PC-9 (cell line): ENCODE data around the gene MBD3. TPM values are rescaled to one million over a fixed set of nuclear protein-coding genes. Genes with fewer than 3 reads are reported as not detected.

Experiments
- BruUV-seq: library from RNA; stranded (reverse); fragments of 400-500 nt; replicated peaks from 2 replicates; lab custom pipeline; 2021; lab: Mats Ljungman, UMichigan
- CTCF ChIA-PET: fragments of 300-600 bp; sonication (Branson Sonifier 250); formaldehyde crosslinking; loops from one replicate; lab custom pipeline; 2022; ENCODE audit warnings: antibody characterized with exemption; lab: Charles Lee
- POLR2A ChIA-PET: fragments of 300-600 bp; sonication (Branson Sonifier 250); formaldehyde crosslinking; loops from one replicate; lab custom pipeline; 2022; ENCODE audit warnings: antibody characterized with exemption; ENCODE audit not compliant: unreplicated experiment; lab: Charles Lee
- DNase-seq, 2 experiments: peaks; one replicate each; pipeline versions ENCODE4 v3.0.0 to v3.0.0-alpha.2; 2015 to 2022; ENCODE audit warnings: mixed read lengths in 1 of 2
- H2AFZ ChIP-seq: fragments of 200-600 bp; sonication (generic); 2 replicates; pipeline ENCODE4 v1.8.1; 2017; ENCODE audit warnings: antibody characterized with exemption
- H3F3A ChIP-seq: fragments of 200-600 bp; sonication (generic); 2 replicates; pipeline ENCODE4 v1.8.1; 2017; ENCODE audit warnings: antibody characterized with exemption, mild to moderate bottlenecking, low read depth; ENCODE audit not compliant: insufficient read depth
- H3K27ac ChIP-seq: fragments of 200-600 bp; sonication (generic); 2 replicates; pipeline ENCODE4 v1.6.1; 2016; ENCODE audit warnings: mixed run types
- H3K27me3 ChIP-seq: fragments of 200-600 bp; sonication (generic); 2 replicates; pipeline ENCODE4 v1.6.1; 2016; ENCODE audit warnings: low read depth, mixed run types; ENCODE audit not compliant: insufficient read depth
- H3K36me3 ChIP-seq: fragments of 200-600 bp; sonication (generic); 2 replicates; pipeline ENCODE4 v1.6.1; 2016; ENCODE audit warnings: low read depth, mixed run types
- H3K4me1 ChIP-seq: fragments of 200-600 bp; sonication (generic); replicated peaks from 2 replicates; pipeline ENCODE4 v1.6.1; 2016; ENCODE audit warnings: mixed run types; ENCODE audit not compliant: insufficient read depth
- H3K4me2 ChIP-seq: fragments of 200-600 bp; sonication (generic); 2 replicates; pipeline ENCODE4 v1.6.1; 2017; ENCODE audit warnings: mixed run types
- H3K4me3 ChIP-seq: fragments of 200-600 bp; sonication (generic); 2 replicates; pipeline ENCODE4 v1.6.1; 2016; ENCODE audit warnings: mixed run types
- H3K79me2 ChIP-seq: fragments of 200-600 bp; sonication (generic); 2 replicates; pipeline ENCODE4 v1.6.1; 2017; ENCODE audit warnings: low read depth, mixed run types
- H3K9me2 ChIP-seq: fragments of 200-600 bp; sonication (generic); 2 replicates; pipeline ENCODE4 v1.8.1; 2017; ENCODE audit warnings: mild to moderate bottlenecking; ENCODE audit not compliant: insufficient read depth
- H3K9me3 ChIP-seq: fragments of 200-600 bp; sonication (generic); 2 replicates; pipeline ENCODE4 v1.8.1; 2016; ENCODE audit warnings: low read depth; ENCODE audit not compliant: insufficient read depth
- H4K20me1 ChIP-seq: fragments of 200-600 bp; sonication (generic); 2 replicates; pipeline ENCODE4 v1.8.1; 2017; ENCODE audit not compliant: insufficient read depth
- CTCF ChIP-seq: fragments of 200-600 bp; sonication (generic); conservative IDR thresholded peaks from 2 replicates; pipeline ENCODE4 v1.6.1; 2017; ENCODE audit warnings: mixed run types, antibody characterized with exemption, mild to moderate bottlenecking, moderate library complexity
- EZH2 ChIP-seq: fragments of 200-600 bp; sonication (generic); IDR thresholded peaks from 2 replicates; pipeline ENCODE4 v1.8.0; 2017; ENCODE audit warnings: antibody characterized with exemption, low read depth
- intact Hi-C: fragments of 100-400 bp; cut with micrococcal nuclease; formaldehyde crosslinking; loops from one replicate; pipeline ENCODE4 v1.10.0; 2022; ENCODE audit not compliant: unreplicated experiment
- total RNA-seq: library from RNA; stranded (reverse); gene quantifications from 2 replicates; pipeline ENCODE4 v1.2.3, GENCODE V29; 2021

Gene MBD3
- total RNA-seq, 1 experiment from 2014 or later: 129 TPM

GRCh38 chr19:1615156-1615765 is 22.6 kb upstream of the MBD3 start:
- POLR2A ChIA-PET: no interaction called here
- CTCF ChIA-PET: no interaction called here

GRCh38 chr19:1613808-1614570 is 21.3 kb upstream of the MBD3 start:
- ChIA-PET POLR2A (no interaction called here), CTCF (no interaction called here)
- TF ChIP-seq CTCF (no peak), EZH2 (no peak)
- BruUV-seq: no TSS peak
- Histone ChIP-seq H4K20me1 (no peaks in the 10 kb centered on the region), H3K27ac (no peak overlapping the region), H3K9me3 (no peaks in the 10 kb centered on the region), H3K36me3 (no peaks in the 10 kb centered on the region), H3K9me2 (no peaks in the 10 kb centered on the region), H3K79me2 (no peaks in the 10 kb centered on the region), H3F3A (no peaks in the 10 kb centered on the region), H3K4me3 (no peak overlapping the region), H3K27me3 (no peaks in the 10 kb centered on the region), H2AFZ (no peak overlapping the region), H3K4me1 (peaks cover under 1% of the 10 kb centered on the region; the same call in 1 of the 2 replicates), H3K4me2 (no peak overlapping the region)
- DNase-seq: no peak
- intact Hi-C loops: no loop called here

More at GRCh38 chr19:1615156-1615765, 22.6 kb upstream of the MBD3 start:
- Histone ChIP-seq H3F3A (no peaks in the 10 kb centered on the region), H2AFZ (no peak overlapping the region), H3K4me2 (no peak overlapping the region), H3K4me3 (no peak overlapping the region), H3K9me3 (no peaks in the 10 kb centered on the region), H3K9me2 (no peaks in the 10 kb centered on the region), H3K27me3 (no peaks in the 10 kb centered on the region), H3K27ac (no peak overlapping the region), H3K4me1 (no peaks in the 10 kb centered on the region), H3K79me2 (no peaks in the 10 kb centered on the region), H3K36me3 (no peaks in the 10 kb centered on the region), H4K20me1 (no peaks in the 10 kb centered on the region)
- intact Hi-C loops: no loop called here
- DNase-seq: no peak
- TF ChIP-seq EZH2 (no peak), CTCF (no peak)
- no TSS peak for BruUV-seq

GRCh38 chr19:1613146-1613545 is 20.5 kb upstream of the MBD3 start:
- Histone ChIP-seq H3K79me2 (no peaks in the 10 kb centered on the region), H3F3A (peaks cover 1% of the 10 kb centered on the region; the same call in 1 of the 2 replicates), H2AFZ (no peak overlapping the region), H3K4me2 (no peak overlapping the region), H3K9me2 (no peaks in the 10 kb centered on the region), H3K4me1 (peaks cover 8% of the 10 kb centered on the region), H3K9me3 (no peaks in the 10 kb centered on the region), H3K36me3 (no peaks in the 10 kb centered on the region), H3K27ac (no peak overlapping the region), H4K20me1 (no peaks in the 10 kb centered on the region), H3K27me3 (no peaks in the 10 kb centered on the region), H3K4me3 (no peak overlapping the region)
- ChIA-PET CTCF (no interaction called here), POLR2A (no interaction called here)
- DNase-seq: no peak
- intact Hi-C loops: no loop called here
- BruUV-seq: no TSS peak
- TF ChIP-seq EZH2: no peak
- no peak for TF ChIP-seq CTCF
